GM20431 (cell line): ENCODE results near the gene SSBP2.
"Not testable (repeated sequence)": the region's sequence is repeated elsewhere in the genome, so short reads cannot be mapped to it uniquely, and the experiment has no call there.

Experiments used
- in situ Hi-C: fragments of 300-500 bp; cut with MseI, MboI; formaldehyde crosslinking; loops from one replicate; pipeline ENCODE4 v1.15.0; 2020; ENCODE audit warnings: low sequenced_read_pairs; ENCODE audit not compliant: unreplicated experiment

SSBP2 gene

DNA sequence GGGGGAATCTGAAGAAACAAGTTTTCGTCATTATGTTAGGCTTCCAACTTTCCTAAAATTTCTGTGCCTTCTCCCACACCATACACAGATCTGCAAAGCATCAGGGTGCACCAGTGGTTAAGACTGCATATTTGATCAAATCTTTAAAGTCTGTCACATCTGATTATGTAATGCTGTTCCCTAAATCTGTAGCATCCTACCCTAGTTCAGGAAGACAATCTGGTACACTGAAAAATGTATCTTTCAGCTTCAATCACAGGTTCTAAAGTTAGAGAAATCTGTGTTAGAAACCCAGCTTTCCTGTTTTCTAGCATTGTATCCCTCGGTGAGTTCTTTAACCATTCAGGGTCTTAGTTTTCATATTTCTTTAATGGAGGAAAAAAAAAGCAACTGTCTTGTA, 3.9 kb downstream of the SSBP2 start:
- in situ Hi-C loops = no loop called here

GRCh38 chr5:81740758-81741157, 10.1 kb downstream of the SSBP2 start:
- in situ Hi-C loops = no loop called here

GRCh38 chr5:81739291-81739690, 11.6 kb downstream of the SSBP2 start:
- in situ Hi-C loops = no loop called here

DNA sequence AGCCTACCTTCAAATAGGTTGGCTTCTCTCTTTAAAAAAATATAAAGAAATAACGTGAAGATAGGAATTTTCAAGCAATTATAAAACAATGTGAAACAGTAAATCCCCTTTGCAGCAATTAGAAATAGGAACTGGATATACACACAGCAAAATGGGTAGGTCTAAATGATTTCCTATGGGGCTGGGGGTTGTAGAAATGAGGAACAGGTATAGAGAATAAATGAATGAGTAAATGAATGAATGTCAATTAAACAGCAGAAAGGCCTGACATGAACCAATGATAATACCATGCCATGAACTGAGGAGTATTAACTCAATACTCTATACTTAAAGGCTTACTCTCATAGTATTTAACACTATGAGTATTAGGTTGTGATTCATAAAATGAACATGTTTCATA, 21.6 kb downstream of the SSBP2 start:
- in situ Hi-C loops = no loop called here

GRCh38 chr5:81728301-81728700, 22.6 kb downstream of the SSBP2 start:
- in situ Hi-C loops = no loop called here

GRCh38 chr5:81726297-81726696, 24.6 kb downstream of the SSBP2 start:
- in situ Hi-C loops = no loop called here

GRCh38 chr5:81724571-81724970, 26.3 kb downstream of the SSBP2 start:
- in situ Hi-C loops = no loop called here

DNA sequence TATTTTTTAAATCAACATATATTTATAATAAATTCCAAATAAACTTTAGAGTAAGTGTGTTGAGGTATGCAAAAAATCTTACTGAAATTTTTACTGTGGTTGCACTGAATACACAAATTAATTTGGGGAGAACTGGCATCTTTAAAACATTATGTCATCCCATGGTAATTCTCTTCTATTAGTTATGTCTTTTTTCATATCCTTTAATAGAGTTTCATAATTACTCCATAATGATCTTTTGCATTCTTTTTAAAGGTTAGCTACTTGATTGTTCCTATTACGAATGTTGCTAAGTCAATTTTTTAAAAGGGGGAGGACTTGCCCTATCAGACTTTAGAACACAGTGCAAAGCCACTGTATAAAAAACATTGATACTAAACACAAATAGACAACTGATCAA, 26.8 kb downstream of the SSBP2 start:
- in situ Hi-C loops = no loop called here

- in situ Hi-C loops = no loop called here
These were observed 29.8 kb downstream of the SSBP2 start for GRCh38 chr5:81721049-81721448.

- in situ Hi-C loops = no loop called here
These were observed 31.1 kb downstream of the SSBP2 start for GRCh38 chr5:81719743-81720345.

GRCh38 chr5:81718300-81718699, 32.6 kb downstream of the SSBP2 start:
- in situ Hi-C loops = no loop called here

DNA sequence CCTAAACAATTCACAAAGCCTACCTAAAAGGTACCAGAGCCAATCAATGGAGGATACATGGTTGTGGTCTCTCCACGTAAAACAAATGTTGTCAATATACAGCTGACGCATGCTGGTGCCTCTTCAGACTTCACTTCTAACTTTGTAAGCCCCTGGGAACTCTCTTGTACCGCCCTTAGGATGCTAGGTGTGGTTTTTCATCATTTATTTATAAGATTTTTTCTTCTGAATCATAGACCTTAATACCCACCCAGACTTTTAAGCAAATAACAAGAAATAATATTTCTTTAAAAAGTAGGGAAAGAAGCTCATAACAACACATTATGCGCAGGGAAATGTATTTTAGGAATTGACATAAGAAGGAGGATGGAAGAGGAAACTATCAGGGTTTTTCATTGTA, 33.0 kb downstream of the SSBP2 start:
- in situ Hi-C loops = no loop called here

DNA sequence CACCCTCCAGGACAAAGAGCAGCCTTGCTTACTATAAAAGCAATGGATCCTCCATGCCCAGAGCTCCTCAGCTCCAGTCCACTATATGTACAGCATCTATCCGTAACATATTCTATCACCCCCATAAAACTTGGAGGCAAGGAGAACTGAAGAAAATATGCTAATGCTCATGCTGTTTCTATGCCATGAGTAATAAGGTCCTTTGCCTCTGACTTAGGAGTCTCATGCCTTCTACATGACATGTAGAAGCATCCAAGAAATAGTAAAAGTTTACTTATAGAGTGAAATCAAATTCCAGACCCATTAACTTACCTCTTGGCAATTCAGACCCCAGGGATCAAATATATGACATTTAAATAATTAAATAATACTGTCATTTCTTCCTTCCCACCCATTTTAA, 33.7 kb downstream of the SSBP2 start:
- in situ Hi-C loops = no loop called here

- in situ Hi-C loops = not testable (repeated sequence)
These were observed 36.8 kb downstream of the SSBP2 start for GRCh38 chr5:81714076-81714475.

- in situ Hi-C loops = no loop called here
These were observed 42.0 kb downstream of the SSBP2 start for GRCh38 chr5:81708889-81709288.

GRCh38 chr5:81703840-81704239, 47.1 kb downstream of the SSBP2 start:
- in situ Hi-C loops = no loop called here

DNA sequence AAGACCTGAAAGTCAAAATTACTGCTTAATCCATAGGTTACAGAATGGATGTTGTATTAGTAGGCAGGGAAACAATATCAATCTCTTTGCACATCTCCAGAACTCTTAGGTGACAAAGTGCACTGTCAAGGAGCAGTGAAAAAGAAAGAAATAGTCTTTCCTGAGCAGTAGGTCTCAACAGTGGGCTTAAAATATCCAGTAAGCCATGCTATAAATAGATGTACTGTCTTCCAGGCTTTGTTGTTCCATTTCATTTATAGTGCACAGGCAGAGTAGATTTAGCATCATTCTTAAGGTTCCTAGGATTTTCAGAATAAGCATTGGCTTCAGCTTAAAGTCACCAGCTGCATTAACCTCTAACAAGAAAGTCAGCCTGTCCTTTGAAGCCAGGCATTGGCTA, 50.7 kb downstream of the SSBP2 start:
- in situ Hi-C loops = no loop called here

GRCh38 chr5:81698813-81699212, 52.1 kb downstream of the SSBP2 start:
- in situ Hi-C loops = no loop called here

- in situ Hi-C loops = no loop called here
These were observed 54.2 kb downstream of the SSBP2 start for GRCh38 chr5:81696418-81697397.

GRCh38 chr5:81694726-81695125, 56.2 kb downstream of the SSBP2 start:
- in situ Hi-C loops = no loop called here

DNA sequence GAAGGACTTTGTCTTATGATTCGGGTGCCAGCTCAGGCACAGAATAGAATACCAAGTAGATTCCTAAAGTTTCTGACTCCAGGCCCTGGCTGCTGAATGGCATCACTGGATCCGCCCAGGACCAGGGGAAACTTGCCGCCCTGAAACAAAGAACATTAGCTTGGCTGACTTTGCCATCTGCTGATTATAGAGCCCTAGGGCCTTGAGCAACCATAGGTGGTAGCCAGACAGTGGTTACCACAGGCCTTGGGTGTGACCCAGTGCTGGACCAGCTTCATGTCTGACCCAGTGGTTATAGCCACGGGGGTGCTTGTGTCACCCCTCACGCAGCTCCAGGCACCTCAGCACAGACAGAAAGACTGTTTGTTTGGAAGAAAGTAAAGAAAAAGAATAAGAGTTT, 62.7 kb downstream of the SSBP2 start:
- in situ Hi-C loops = no loop called here

GRCh38 chr5:81687292-81687691, 63.6 kb downstream of the SSBP2 start:
- in situ Hi-C loops = no loop called here
